SK-N-SH treated with all-trans-retinoic acid at 6 μM for 48 hours (cell line): ENCODE data around the gene UGT1A4.

ENCODE experiments used
- ATAC-seq: fragments of 200-7000 bp; cut with Tn5 transposase; 3 replicates; pipeline ENCODE4 v1.9.1; 2020; ENCODE audit warnings: mild to moderate bottlenecking, moderate library complexity
- CREB5 ChIP-seq: fragments of 250-450 bp; sonication (Bioruptor Pico); IDR thresholded peaks from 2 replicates; pipeline ENCODE4 v1.5.1; 2020; ENCODE audit warnings: low read depth, mild to moderate bottlenecking, moderate library complexity
- CSDC2 ChIP-seq: fragments of 250-450 bp; sonication (Bioruptor Pico); IDR thresholded peaks from 2 replicates; pipeline ENCODE4 v1.5.0; 2020; ENCODE audit warnings: mild to moderate bottlenecking, moderate library complexity
- ESRRG ChIP-seq: fragments of 250-450 bp; sonication (Bioruptor Pico); IDR thresholded peaks from 2 replicates; pipeline ENCODE4 v1.6.1; 2021; ENCODE audit warnings: mild to moderate bottlenecking
- GLIS3 ChIP-seq: fragments of 250-450 bp; sonication (Bioruptor Pico); IDR thresholded peaks from 2 replicates; pipeline ENCODE4 v1.5.0; 2020; ENCODE audit warnings: mild to moderate bottlenecking, moderate library complexity
- ISL1 ChIP-seq: fragments of 250-450 bp; sonication (Bioruptor Pico); IDR thresholded peaks from 2 replicates; pipeline ENCODE4 v2.1.2; 2022; ENCODE audit warnings: mild to moderate bottlenecking, moderate library complexity
- PATZ1 ChIP-seq: fragments of 250-450 bp; sonication (Bioruptor Pico); IDR thresholded peaks from 2 replicates; pipeline ENCODE4 v1.8.0; 2020; ENCODE audit warnings: mild to moderate bottlenecking, moderate library complexity, borderline replicate concordance
- TCF4 ChIP-seq: fragments of 250-450 bp; sonication (Bioruptor Pico); IDR thresholded peaks from 2 replicates; pipeline ENCODE4 v1.8.0; 2021; ENCODE audit warnings: mild to moderate bottlenecking, moderate library complexity, borderline replicate concordance
- TOX ChIP-seq: fragments of 250-450 bp; sonication (Bioruptor Pico); IDR thresholded peaks from 2 replicates; pipeline ENCODE4 v1.8.0; 2021; ENCODE audit warnings: mild to moderate bottlenecking, moderate library complexity, borderline replicate concordance
- TSHZ2 ChIP-seq: fragments of 250-450 bp; sonication (Bioruptor Pico); IDR thresholded peaks from 2 replicates; pipeline ENCODE4 v1.5.0; 2020; ENCODE audit warnings: mild to moderate bottlenecking, moderate library complexity
- ZC3H10 ChIP-seq: fragments of 250-450 bp; sonication (Bioruptor Pico); IDR thresholded peaks from 2 replicates; pipeline ENCODE4 v1.5.1; 2021; ENCODE audit warnings: mild to moderate bottlenecking, moderate library complexity
- ZFP3 ChIP-seq: fragments of 250-450 bp; sonication (Bioruptor Pico); IDR thresholded peaks from 2 replicates; pipeline ENCODE4 v1.5.0; 2020; ENCODE audit warnings: mild to moderate bottlenecking, moderate library complexity
- ZNF565 ChIP-seq: fragments of 450-650 bp; formaldehyde crosslinking; conservative IDR thresholded peaks from 2 replicates; pipeline ENCODE4 v1.5.0; 2020; ENCODE audit warnings: low read depth, mild to moderate bottlenecking, moderate library complexity
- ZNF70 ChIP-seq: fragments of 450-650 bp; formaldehyde crosslinking; IDR thresholded peaks from 2 replicates; pipeline ENCODE4 v1.5.0; 2020; ENCODE audit warnings: mild to moderate bottlenecking, moderate library complexity

Gene UGT1A4

DNA sequence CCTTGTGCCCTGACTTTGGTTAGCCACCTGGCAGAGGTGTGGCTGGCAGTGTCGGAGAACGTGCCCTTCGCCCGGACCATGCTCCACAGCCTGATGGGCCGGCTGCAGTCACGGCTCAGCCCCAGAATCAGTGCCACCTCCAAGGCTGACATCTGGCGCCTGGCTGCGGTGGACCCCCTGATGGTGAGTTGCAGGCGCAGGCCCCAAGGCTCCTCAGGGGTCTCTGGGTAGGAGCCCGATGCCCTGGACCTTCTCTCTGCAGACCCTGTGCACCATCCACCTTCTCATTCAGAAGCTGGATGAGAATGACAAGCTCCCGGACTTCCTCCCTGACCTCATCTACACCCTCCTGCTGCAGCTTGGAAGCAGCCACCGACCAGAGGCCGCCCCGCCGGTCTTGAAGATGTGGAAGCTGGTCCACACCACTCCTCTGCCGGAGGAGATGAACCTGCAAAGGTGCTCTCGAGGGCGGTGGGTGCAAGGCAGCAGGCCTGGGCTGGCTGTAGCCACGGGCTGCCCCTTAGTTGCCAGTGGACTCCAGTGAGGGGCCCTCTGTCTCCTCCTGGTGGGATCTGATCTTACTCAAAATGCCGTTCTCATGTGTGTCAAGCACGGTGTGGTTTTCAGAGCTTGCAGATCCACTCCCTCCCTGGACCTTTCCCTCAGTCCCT lies 103.7 kb downstream of the UGT1A4 start:
- no peak for ATAC-seq
- TF ChIP-seq CSDC2 (CRISPR knock-in tag) (no peak), ZNF70 (CRISPR knock-in tag) (no peak), TSHZ2 (no peak), ISL1 (CRISPR knock-in tag) (no peak), GLIS3 (CRISPR knock-in tag) (no peak), PATZ1 (CRISPR knock-in tag) (no peak), TOX (CRISPR knock-in tag) (no peak), CREB5 (no peak), ZNF565 (CRISPR knock-in tag) (no peak), TCF4 (no peak), ZFP3 (CRISPR knock-in tag) (no peak), ZC3H10 (CRISPR knock-in tag) (no peak), ESRRG (CRISPR knock-in tag) (no peak)
